HepG2 (cell line): ENCODE data around the gene STAP2. TPM values are rescaled to one million over a fixed set of nuclear protein-coding genes. Genes with fewer than 3 reads are reported as not detected.

ENCODE experiments used
- BRD4 ChIP-seq: sonication (generic); formaldehyde crosslinking; IDR thresholded peaks from 2 replicates; pipeline ENCODE4 v1.4.0; 2020; ENCODE audit warnings: missing genetic modification reagents
- HNRNPUL1 ChIP-seq: fragments of 200-400 bp; formaldehyde crosslinking; IDR thresholded peaks from 2 replicates; pipeline ENCODE4 v1.6.1; 2017; ENCODE audit warnings: low read depth, mild to moderate bottlenecking, low read length, moderate library complexity
- KLF13 ChIP-seq: sonication (generic); formaldehyde crosslinking; IDR thresholded peaks from 2 replicates; pipeline ENCODE4 v1.4.0; 2020; ENCODE audit warnings: mild to moderate bottlenecking, missing genetic modification reagents
- NFIC ChIP-seq: IDR thresholded peaks from 2 replicates; pipeline ENCODE4 v1.6.1; 2012; ENCODE audit warnings: mild to moderate bottlenecking, low read length, inconsistent platforms
- NR2F1 ChIP-seq, 2 experiments: fragments of 450-650 bp in 1 of 2; formaldehyde crosslinking in 1 of 2; IDR thresholded peaks; 2 replicates each; pipeline versions ENCODE4 v1.5.0 to v1.6.1; 2016 to 2020; ENCODE audit warnings: mild to moderate bottlenecking in 1 of 2, missing compliant biosample characterization in 1 of 2, missing genetic modification reagents in 1 of 2, moderate library complexity in 1 of 2
- SKI ChIP-seq: fragments of 450-650 bp; IDR thresholded peaks from one replicate; pipeline ENCODE4 v1.6.1; 2018; ENCODE audit warnings: mild to moderate bottlenecking; ENCODE audit not compliant: partially characterized antibody
- SRSF4 ChIP-seq: fragments of 200-400 bp; formaldehyde crosslinking; IDR thresholded peaks from one replicate; pipeline ENCODE4 v1.6.1; 2018; ENCODE audit warnings: mild to moderate bottlenecking, low read depth, low read length, moderate library complexity; ENCODE audit not compliant: poor library complexity, severe bottlenecking
- TCF12 ChIP-seq, 2 experiments: fragments of 450-650 bp in 1 of 2; sonication (generic) in 1 of 2; formaldehyde crosslinking in 1 of 2; IDR thresholded peaks; 2 replicates each; pipeline versions ENCODE4 v1.6.1 to v1.8.0; 2017 to 2022; ENCODE audit warnings: antibody characterized with exemption in 1 of 2, mild to moderate bottlenecking in 1 of 2, missing genetic modification reagents in 1 of 2, moderate library complexity in 1 of 2
- YEATS4 ChIP-seq: sonication (generic); formaldehyde crosslinking; IDR thresholded peaks from 2 replicates; pipeline ENCODE4 v1.4.0; 2020; ENCODE audit warnings: missing genetic modification reagents, borderline replicate concordance
- ZBTB42 ChIP-seq: sonication (generic); formaldehyde crosslinking; IDR thresholded peaks from 2 replicates; pipeline ENCODE4 v1.5.0; 2020; ENCODE audit warnings: mild to moderate bottlenecking, missing genetic modification reagents
- ZFP90 ChIP-seq: sonication (generic); formaldehyde crosslinking; IDR thresholded peaks from 2 replicates; pipeline ENCODE4 v1.8.0; 2022; ENCODE audit warnings: missing genetic modification reagents, mild to moderate bottlenecking, inconsistent platforms, borderline replicate concordance
- ZNF136 ChIP-seq: sonication (generic); formaldehyde crosslinking; IDR thresholded peaks from 2 replicates; pipeline ENCODE4 v1.8.1; 2022; ENCODE audit warnings: low read depth, mild to moderate bottlenecking, moderate library complexity, missing genetic modification reagents
- ZNF350 ChIP-seq: sonication (generic); formaldehyde crosslinking; IDR thresholded peaks from 2 replicates; pipeline ENCODE4 v1.4.0; 2020; ENCODE audit warnings: mild to moderate bottlenecking, low read depth, missing genetic modification reagents, borderline replicate concordance
- ZNF547 ChIP-seq: sonication (generic); formaldehyde crosslinking; IDR thresholded peaks from 2 replicates; pipeline ENCODE4 v1.5.1; 2020; ENCODE audit warnings: mild to moderate bottlenecking, missing genetic modification reagents
- ZSCAN22 ChIP-seq: sonication (generic); formaldehyde crosslinking; IDR thresholded peaks from 2 replicates; pipeline ENCODE4 v1.4.0; 2020; ENCODE audit warnings: mild to moderate bottlenecking, missing genetic modification reagents
- polyA plus RNA-seq, 8 experiments: library from polyadenylated mRNA; depleted of rRNA in 3 of 8; stranded (reverse) in 7 of 8; unstranded in 1 of 8; fragments of >200 nt; fragmentation: Illumina TruSeq in 4 of 8; extraction: Trizol in 4 of 8; gene quantifications; 2 replicates each; pipeline versions ENCODE4 v1.2.1 to v1.2.3, GENCODE V29; 2011 to 2016; ENCODE audit warnings: low read depth in 4 of 8, missing spikeins in 1 of 8, mixed read lengths in 1 of 8; ENCODE audit not compliant: insufficient read depth in 1 of 8
- total RNA-seq, 5 experiments: library from RNA; depleted of rRNA; stranded (reverse); fragments of >200 nt; fragmentation: Illumina TruSeq; extraction: Trizol; gene quantifications; 2 replicates each; pipeline ENCODE4 v1.2.3, GENCODE V29; 2016; ENCODE audit warnings: low read depth in 1 of 5
- TF ChIP-seq, protein P1 (sequence below): sonication (generic); formaldehyde crosslinking; IDR thresholded peaks from 2 replicates; pipeline ENCODE4 v1.8.1; 2023; ENCODE audit warnings: mild to moderate bottlenecking, missing genetic modification reagents
- TF ChIP-seq, protein P2 (sequence below): sonication (generic); formaldehyde crosslinking; IDR thresholded peaks from 2 replicates; pipeline ENCODE4 v1.5.1; 2020; ENCODE audit warnings: missing genetic modification reagents, mild to moderate bottlenecking, borderline replicate concordance
- TF ChIP-seq, protein P3 (sequence below), 2 experiments: sonication (generic) in 1 of 2; formaldehyde crosslinking in 1 of 2; IDR thresholded peaks; 2 replicates each; pipeline versions ENCODE4 v1.4.0 to v1.6.1; 2016 to 2020; ENCODE audit warnings: borderline replicate concordance in 1 of 2, low read depth in 1 of 2, mild to moderate bottlenecking in 1 of 2, missing genetic modification reagents in 1 of 2
- TF ChIP-seq, protein P4 (sequence below): sonication (generic); formaldehyde crosslinking; IDR thresholded peaks from 2 replicates; pipeline ENCODE4 v1.4.0; 2020; ENCODE audit warnings: missing genetic modification reagents; ENCODE audit errors: not compliant biosample characterization

Gene STAP2
- total and polyA plus RNA-seq, 2 of the 13 experiments (the other 11 are each of a cell fraction or from before 2014, with no cell fraction given), result 39.0 to 43.7 TPM

DNA sequence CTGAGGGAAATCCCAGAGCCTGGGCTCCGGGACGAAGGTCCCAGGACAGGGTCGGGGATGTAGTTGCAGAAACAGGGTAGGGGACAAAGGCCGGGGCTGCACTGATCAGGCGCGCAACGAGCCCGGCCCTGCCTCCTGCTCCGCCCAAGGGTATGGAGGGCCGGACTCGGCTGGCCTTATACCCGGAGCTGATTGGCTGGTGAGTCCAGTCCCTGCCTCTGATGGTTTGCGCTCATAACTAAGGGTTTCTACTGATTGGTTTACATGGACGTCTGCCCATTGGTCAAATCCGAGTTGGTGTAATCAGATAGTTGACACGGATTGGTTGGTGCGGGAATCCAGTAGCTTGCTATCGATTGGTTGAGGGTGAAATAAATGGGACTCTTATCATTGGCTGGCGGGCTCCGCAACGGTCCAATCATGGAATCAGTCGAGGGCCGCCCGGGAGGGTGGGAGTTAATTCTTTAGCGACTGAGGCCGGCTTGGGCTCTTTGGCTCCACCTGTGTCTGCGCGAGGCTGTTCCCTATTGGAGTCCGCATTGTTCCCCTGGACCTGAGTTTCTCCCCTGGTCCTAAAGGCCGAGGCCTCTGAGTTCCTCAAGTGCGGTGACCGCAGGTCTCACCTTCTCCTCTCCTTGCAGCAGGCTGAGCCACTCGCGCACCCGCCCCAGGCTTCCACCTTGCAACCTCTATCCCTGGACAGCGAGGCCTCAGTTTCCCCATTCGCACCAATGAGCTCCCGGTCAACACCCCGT is 4.2 kb upstream of the STAP2 start (continued):
- TF ChIP-seq, protein P1, sequence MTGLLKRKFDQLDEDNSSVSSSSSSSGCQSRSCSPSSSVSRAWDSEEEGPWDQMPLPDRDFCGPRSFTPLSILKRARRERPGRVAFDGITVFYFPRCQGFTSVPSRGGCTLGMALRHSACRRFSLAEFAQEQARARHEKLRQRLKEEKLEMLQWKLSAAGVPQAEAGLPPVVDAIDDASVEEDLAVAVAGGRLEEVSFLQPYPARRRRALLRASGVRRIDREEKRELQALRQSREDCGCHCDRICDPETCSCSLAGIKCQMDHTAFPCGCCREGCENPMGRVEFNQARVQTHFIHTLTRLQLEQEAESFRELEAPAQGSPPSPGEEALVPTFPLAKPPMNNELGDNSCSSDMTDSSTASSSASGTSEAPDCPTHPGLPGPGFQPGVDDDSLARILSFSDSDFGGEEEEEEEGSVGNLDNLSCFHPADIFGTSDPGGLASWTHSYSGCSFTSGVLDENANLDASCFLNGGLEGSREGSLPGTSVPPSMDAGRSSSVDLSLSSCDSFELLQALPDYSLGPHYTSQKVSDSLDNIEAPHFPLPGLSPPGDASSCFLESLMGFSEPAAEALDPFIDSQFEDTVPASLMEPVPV (CRISPR knock-in tag), result no peak; the same call in 1 of the 2 replicates
- TF ChIP-seq NR2F1 (CRISPR knock-in tag; IDR thresholded peaks at IDR 0.05), result no peak
- TF ChIP-seq KLF13 (CRISPR knock-in tag), result no peak
- TF ChIP-seq ZBTB42, result no peak
- no peak for TF ChIP-seq SRSF4
- TF ChIP-seq BRD4, result no peak
- no peak for TF ChIP-seq TCF12 (IDR thresholded peaks at IDR 0.05)
- TF ChIP-seq TCF12 (CRISPR knock-in tag; IDR thresholded peaks at IDR 0.05), result no peak; the same call in 1 of the 2 replicates
- no peak for TF ChIP-seq ZNF136 (CRISPR knock-in tag)
- TF ChIP-seq ZSCAN22, result no peak
- no peak for TF ChIP-seq HNRNPUL1
- peak; percentile 65; the same call in 1 of the 2 replicates for TF ChIP-seq ZNF350 (CRISPR knock-in tag)
- TF ChIP-seq, protein P2, sequence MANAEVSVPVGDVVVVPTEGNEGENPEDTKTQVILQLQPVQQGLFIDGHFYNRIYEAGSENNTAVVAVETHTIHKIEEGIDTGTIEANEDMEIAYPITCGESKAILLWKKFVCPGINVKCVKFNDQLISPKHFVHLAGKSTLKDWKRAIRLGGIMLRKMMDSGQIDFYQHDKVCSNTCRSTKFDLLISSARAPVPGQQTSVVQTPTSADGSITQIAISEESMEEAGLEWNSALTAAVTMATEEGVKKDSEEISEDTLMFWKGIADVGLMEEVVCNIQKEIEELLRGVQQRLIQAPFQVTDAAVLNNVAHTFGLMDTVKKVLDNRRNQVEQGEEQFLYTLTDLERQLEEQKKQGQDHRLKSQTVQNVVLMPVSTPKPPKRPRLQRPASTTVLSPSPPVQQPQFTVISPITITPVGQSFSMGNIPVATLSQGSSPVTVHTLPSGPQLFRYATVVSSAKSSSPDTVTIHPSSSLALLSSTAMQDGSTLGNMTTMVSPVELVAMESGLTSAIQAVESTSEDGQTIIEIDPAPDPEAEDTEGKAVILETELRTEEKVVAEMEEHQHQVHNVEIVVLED (CRISPR knock-in tag), result peak; percentile 50; the same call in 1 of the 2 replicates
- peak; percentile 38 for TF ChIP-seq ZNF547 (CRISPR knock-in tag)
- TF ChIP-seq, protein P3, sequence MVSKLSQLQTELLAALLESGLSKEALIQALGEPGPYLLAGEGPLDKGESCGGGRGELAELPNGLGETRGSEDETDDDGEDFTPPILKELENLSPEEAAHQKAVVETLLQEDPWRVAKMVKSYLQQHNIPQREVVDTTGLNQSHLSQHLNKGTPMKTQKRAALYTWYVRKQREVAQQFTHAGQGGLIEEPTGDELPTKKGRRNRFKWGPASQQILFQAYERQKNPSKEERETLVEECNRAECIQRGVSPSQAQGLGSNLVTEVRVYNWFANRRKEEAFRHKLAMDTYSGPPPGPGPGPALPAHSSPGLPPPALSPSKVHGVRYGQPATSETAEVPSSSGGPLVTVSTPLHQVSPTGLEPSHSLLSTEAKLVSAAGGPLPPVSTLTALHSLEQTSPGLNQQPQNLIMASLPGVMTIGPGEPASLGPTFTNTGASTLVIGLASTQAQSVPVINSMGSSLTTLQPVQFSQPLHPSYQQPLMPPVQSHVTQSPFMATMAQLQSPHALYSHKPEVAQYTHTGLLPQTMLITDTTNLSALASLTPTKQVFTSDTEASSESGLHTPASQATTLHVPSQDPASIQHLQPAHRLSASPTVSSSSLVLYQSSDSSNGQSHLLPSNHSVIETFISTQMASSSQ (IDR thresholded peaks at IDR 0.05; ENCODE audit: low read depth), result no peak
- TF ChIP-seq, protein P3 (CRISPR knock-in tag; IDR thresholded peaks at IDR 0.05; ENCODE audit: borderline replicate concordance), result no peak
- TF ChIP-seq, protein P4, sequence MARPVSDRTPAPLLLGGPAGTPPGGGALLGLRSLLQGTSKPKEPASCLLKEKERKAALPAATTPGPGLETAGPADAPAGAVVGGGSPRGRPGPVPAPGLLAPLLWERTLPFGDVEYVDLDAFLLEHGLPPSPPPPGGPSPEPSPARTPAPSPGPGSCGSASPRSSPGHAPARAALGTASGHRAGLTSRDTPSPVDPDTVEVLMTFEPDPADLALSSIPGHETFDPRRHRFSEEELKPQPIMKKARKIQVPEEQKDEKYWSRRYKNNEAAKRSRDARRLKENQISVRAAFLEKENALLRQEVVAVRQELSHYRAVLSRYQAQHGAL (CRISPR knock-in tag), result no peak
- TF ChIP-seq SKI, result no peak
- TF ChIP-seq YEATS4 (CRISPR knock-in tag), result peak; percentile 62
- no peak for TF ChIP-seq NFIC
- 0 out of 2 replicates have a peak, but pooled peaks have one; percentile 56 for TF ChIP-seq ZFP90 (CRISPR knock-in tag)
